K562 (cell line): ENCODE measurements around the gene PLAA. TPM values are rescaled to one million over a fixed set of nuclear protein-coding genes. Genes with fewer than 3 reads are reported as not detected.

Experiments used
- CBFA2T3 ChIP-seq: fragments of 450-650 bp; IDR thresholded peaks from 2 replicates; pipeline ENCODE4 v1.6.1; 2017
- CREB1 ChIP-seq, 2 experiments: sonication (generic) in 1 of 2; formaldehyde crosslinking in 1 of 2; IDR thresholded peaks; 2 replicates each; pipeline versions ENCODE4 v1.6.1 to v1.8.0; 2012 to 2022; ENCODE audit warnings: inconsistent platforms in 1 of 2, mild to moderate bottlenecking in 1 of 2, missing genetic modification reagents in 1 of 2, moderate library complexity in 1 of 2
- ESRRA ChIP-seq: fragments of 450-650 bp; IDR thresholded peaks from 2 replicates; pipeline ENCODE4 v1.6.1; 2014; ENCODE audit warnings: low read depth, mild to moderate bottlenecking, moderate library complexity, borderline replicate concordance
- GABPA ChIP-seq: fragments of 200-800 bp; sonication (Bioruptor generic); conservative IDR thresholded peaks from 2 replicates; pipeline ENCODE4 v1.6.1; 2016; ENCODE audit warnings: low read depth, missing genetic modification characterization, missing compliant biosample characterization
- HNRNPLL ChIP-seq: fragments of 200-400 bp; formaldehyde crosslinking; IDR thresholded peaks from 2 replicates; pipeline ENCODE4 v1.6.1; 2017; ENCODE audit warnings: low read length, low read depth, mild to moderate bottlenecking; ENCODE audit not compliant: poor library complexity, severe bottlenecking
- MITF ChIP-seq: IDR thresholded peaks from 2 replicates; pipeline ENCODE4 v1.6.1; 2014; ENCODE audit warnings: antibody characterized with exemption
- MTA1 ChIP-seq: fragments of 450-650 bp; IDR thresholded peaks from 2 replicates; pipeline ENCODE4 v1.6.1; 2017; ENCODE audit warnings: borderline replicate concordance
- ZBTB11 ChIP-seq, 3 experiments: fragments of 200-800 bp in 1 of 3; fragments of 250-450 bp in 1 of 3; fragments of 450-650 bp in 1 of 3; sonication (Bioruptor Pico) in 1 of 3; sonication (Bioruptor generic) in 1 of 3; formaldehyde crosslinking in 1 of 3; IDR thresholded peaks; 2 replicates each; pipeline versions ENCODE4 v1.6.1 to v1.8.0; 2016 to 2022; ENCODE audit warnings: mild to moderate bottlenecking in 2 of 3, missing genetic modification characterization in 2 of 3, missing compliant biosample characterization in 1 of 3, moderate library complexity in 1 of 3
- ZNF407 ChIP-seq: fragments of 450-650 bp; IDR thresholded peaks from 2 replicates; pipeline ENCODE4 v1.6.1; 2016; ENCODE audit warnings: low read depth
- polyA plus RNA-seq, 8 experiments: library from polyadenylated mRNA; depleted of rRNA in 4 of 8; stranded (reverse) in 5 of 8; unstranded in 3 of 8; fragments of >200 nt; fragmentation: Nextera tagmentation in 2 of 8; fragmentation: Illumina TruSeq in 1 of 8; extraction: Ambion mirVana in 2 of 8; extraction: Trizol in 1 of 8; gene quantifications; 2 replicates each; pipeline versions ENCODE4 v1.2.1 to v1.2.3, GENCODE V29; 2011 to 2014; ENCODE audit warnings: inconsistent platforms in 1 of 8, missing spikeins in 1 of 8
- total RNA-seq, 7 experiments: library from RNA; depleted of rRNA in 6 of 7; stranded (reverse); fragments of >200 nt in 6 of 7; fragmentation: Illumina TruSeq in 2 of 7; extraction: Trizol in 2 of 7; gene quantifications; 2 replicates each; pipeline versions ENCODE4 v1.2.1 to v1.2.3, GENCODE V29; 2011 to 2021; ENCODE audit warnings: low replicate concordance in 1 of 7
- TF ChIP-seq, protein P1 (sequence below): fragments of 250-450 bp; sonication (Bioruptor Pico); IDR thresholded peaks from 2 replicates; pipeline ENCODE4 v1.4.0; 2020; ENCODE audit warnings: mild to moderate bottlenecking

The PLAA gene
- total and polyA plus RNA-seq, 9 of the 15 experiments (the other 6 are each of a cell fraction or from before 2014, with no cell fraction given) = 3.5 to 20.7 (median 16.6) TPM

DNA sequence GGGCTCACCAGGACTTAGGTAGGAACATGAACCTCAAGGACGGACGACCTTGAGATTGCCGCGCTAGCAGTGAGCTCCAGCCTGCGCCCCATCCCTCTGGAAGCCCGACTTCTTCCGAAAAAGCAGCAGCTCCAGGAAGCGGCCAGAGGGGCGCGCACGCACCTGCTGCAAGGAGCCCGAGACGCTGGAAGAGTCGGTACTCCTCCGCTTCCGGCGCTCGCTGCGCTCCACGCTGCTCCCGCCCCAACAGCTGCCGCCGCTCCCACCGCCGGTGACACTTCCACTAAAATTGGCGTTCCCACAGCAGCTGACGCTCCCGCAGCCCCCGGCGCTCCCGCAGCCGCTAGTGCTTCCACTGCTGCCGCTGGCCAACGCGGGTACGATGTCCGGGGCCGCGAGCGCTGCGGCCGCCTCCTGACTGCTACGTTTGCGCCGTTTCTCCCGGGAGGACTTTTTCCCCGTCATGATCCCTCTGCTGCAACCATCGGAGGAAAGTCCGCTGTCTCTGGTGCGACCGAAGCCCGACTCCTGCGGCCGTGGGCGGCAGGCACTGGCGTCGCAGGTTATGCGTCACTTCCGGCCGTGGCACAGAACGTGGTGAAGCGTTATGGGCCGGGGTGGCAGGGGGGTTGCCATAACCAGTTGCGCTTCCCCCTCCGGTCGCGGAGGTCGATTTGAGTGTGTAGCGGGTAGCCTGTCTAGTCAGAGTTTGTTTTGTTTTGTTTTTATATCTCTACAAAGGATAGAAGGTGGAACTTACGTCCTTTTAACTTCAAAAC is 54.6 kb downstream of the PLAA start, which contains the start of gene CAAP1 (continued):
- TF ChIP-seq ZBTB11 (CRISPR knock-in tag; IDR thresholded peaks at IDR 0.05) = peak; percentile 64 to 95 (median 68); a peak in 4 of 6 replicates
- peak; percentile 71 for TF ChIP-seq ESRRA
- no peak for TF ChIP-seq ZNF407
- no peak for TF ChIP-seq MITF
- TF ChIP-seq, protein P1, sequence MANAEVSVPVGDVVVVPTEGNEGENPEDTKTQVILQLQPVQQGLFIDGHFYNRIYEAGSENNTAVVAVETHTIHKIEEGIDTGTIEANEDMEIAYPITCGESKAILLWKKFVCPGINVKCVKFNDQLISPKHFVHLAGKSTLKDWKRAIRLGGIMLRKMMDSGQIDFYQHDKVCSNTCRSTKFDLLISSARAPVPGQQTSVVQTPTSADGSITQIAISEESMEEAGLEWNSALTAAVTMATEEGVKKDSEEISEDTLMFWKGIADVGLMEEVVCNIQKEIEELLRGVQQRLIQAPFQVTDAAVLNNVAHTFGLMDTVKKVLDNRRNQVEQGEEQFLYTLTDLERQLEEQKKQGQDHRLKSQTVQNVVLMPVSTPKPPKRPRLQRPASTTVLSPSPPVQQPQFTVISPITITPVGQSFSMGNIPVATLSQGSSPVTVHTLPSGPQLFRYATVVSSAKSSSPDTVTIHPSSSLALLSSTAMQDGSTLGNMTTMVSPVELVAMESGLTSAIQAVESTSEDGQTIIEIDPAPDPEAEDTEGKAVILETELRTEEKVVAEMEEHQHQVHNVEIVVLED (CRISPR knock-in tag) = peak; percentile 35; the same call in 1 of the 2 replicates
- peak; percentile 93 for TF ChIP-seq CREB1 (IDR thresholded peaks at IDR 0.05)
- peak; percentile 95 for TF ChIP-seq CREB1 (CRISPR knock-in tag; IDR thresholded peaks at IDR 0.05)
- TF ChIP-seq HNRNPLL = peak; percentile 96
- TF ChIP-seq CBFA2T3 = no peak
- TF ChIP-seq MTA1 = peak; percentile 96
- TF ChIP-seq GABPA = peak; percentile 94
